PC-3 (cell line): ENCODE measurements around the gene TMEM52B. TPM values are rescaled to one million over a fixed set of nuclear protein-coding genes. Genes with fewer than 3 reads are reported as not detected.
"Not testable (repeated sequence)": the region's sequence is repeated elsewhere in the genome, so short reads cannot be mapped to it uniquely, and the experiment has no call there.

ENCODE experiments used
- ATAC-seq: fragments of 200-7000 bp; cut with Tn5 transposase; 2 replicates; pipeline ENCODE4 v1.9.1; 2020; ENCODE audit warnings: mild to moderate bottlenecking, moderate library complexity
- BruUV-seq: library from RNA; stranded (reverse); fragments of 400-500 nt; replicated peaks from 2 replicates; lab custom pipeline; 2021; lab: Mats Ljungman, UMichigan
- CTCF ChIA-PET: fragments of 300-600 bp; sonication (Branson Sonifier 250); formaldehyde crosslinking; loops from one replicate; lab custom pipeline; 2022; ENCODE audit warnings: antibody characterized with exemption; lab: Charles Lee
- POLR2A ChIA-PET: fragments of 300-600 bp; sonication (Branson Sonifier 250); formaldehyde crosslinking; loops from one replicate; lab custom pipeline; 2022; ENCODE audit warnings: antibody characterized with exemption; ENCODE audit not compliant: unreplicated experiment; lab: Charles Lee
- DNase-seq: peaks from one replicate; pipeline ENCODE4 v3.0.0-alpha.2; 2015
- H2AFZ ChIP-seq: fragments of 300-600 bp; sonication (generic); 2 replicates; pipeline ENCODE4 v1.6.0; 2016; ENCODE audit warnings: antibody characterized with exemption, low read length
- H3F3A ChIP-seq: fragments of 300-600 bp; sonication (generic); one replicate; pipeline ENCODE4 v1.6.0; 2017; ENCODE audit warnings: antibody characterized with exemption, low read length, control low read depth, mild to moderate bottlenecking; ENCODE audit not compliant: unreplicated experiment
- H3K27ac ChIP-seq: fragments of 300-600 bp; sonication (generic); 2 replicates; pipeline ENCODE4 v1.5.1; 2016; ENCODE audit warnings: mild to moderate bottlenecking, low read length
- H3K27me3 ChIP-seq: fragments of 300-600 bp; sonication (generic); 2 replicates; pipeline ENCODE4 v1.6.1; 2016; ENCODE audit warnings: low read length, mixed read lengths
- H3K36me3 ChIP-seq: fragments of 300-600 bp; sonication (generic); 2 replicates; pipeline ENCODE4 v1.6.1; 2016; ENCODE audit warnings: low read depth, mixed run types, low read length, mixed read lengths
- H3K4me1 ChIP-seq: fragments of 300-600 bp; sonication (generic); 2 replicates; pipeline ENCODE4 v1.5.1; 2016; ENCODE audit warnings: low read length; ENCODE audit not compliant: insufficient read depth
- H3K4me2 ChIP-seq: fragments of 300-600 bp; sonication (generic); 2 replicates; pipeline ENCODE4 v1.6.0; 2016; ENCODE audit warnings: low read length
- H3K4me3 ChIP-seq: fragments of 300-600 bp; sonication (generic); 2 replicates; pipeline ENCODE4 v1.5.1; 2016; ENCODE audit warnings: mild to moderate bottlenecking, low read length, mixed read lengths
- H3K79me2 ChIP-seq: fragments of 300-600 bp; sonication (generic); 2 replicates; pipeline ENCODE4 v1.6.1; 2017; ENCODE audit warnings: low read length, mixed read lengths
- H3K9ac ChIP-seq: fragments of 300-600 bp; sonication (generic); 2 replicates; pipeline ENCODE4 v1.6.0; 2016; ENCODE audit warnings: mild to moderate bottlenecking, low read length
- H3K9me2 ChIP-seq: fragments of 300-600 bp; sonication (generic); replicated peaks from 2 replicates; pipeline ENCODE4 v1.6.1; 2016; ENCODE audit warnings: mixed run types, low read length, mixed read lengths
- H3K9me3 ChIP-seq: fragments of 300-600 bp; sonication (generic); 2 replicates; pipeline ENCODE4 v1.6.1; 2016; ENCODE audit warnings: low read length, mixed read lengths
- H4K20me1 ChIP-seq: fragments of 300-600 bp; sonication (generic); 2 replicates; pipeline ENCODE4 v1.6.1; 2016; ENCODE audit warnings: low read length, mixed read lengths
- EZH2 ChIP-seq: fragments of 300-600 bp; sonication (generic); IDR thresholded peaks from one replicate; pipeline ENCODE4 v1.6.1; 2017; ENCODE audit warnings: antibody characterized with exemption, mild to moderate bottlenecking, low read length; ENCODE audit not compliant: unreplicated experiment
- EZH2phosphoT487 ChIP-seq: fragments of 300-600 bp; sonication (generic); IDR thresholded peaks from 2 replicates; pipeline ENCODE4 v1.6.1; 2018; ENCODE audit warnings: mild to moderate bottlenecking, antibody characterized with exemption, low read length, borderline replicate concordance
- intact Hi-C: fragments of 100-400 bp; cut with micrococcal nuclease; formaldehyde crosslinking; loops from 2 replicates; pipeline ENCODE4 v1.9.0; 2023
- total RNA-seq: library from RNA; depleted of rRNA; stranded (reverse); fragments of >200 nt; gene quantifications from 2 replicates; pipeline ENCODE4 v1.2.3, GENCODE V29; 2014
- TF ChIP-seq, protein P1 (sequence below): fragments of 300-600 bp; sonication (generic); conservative IDR thresholded peaks from 2 replicates; pipeline ENCODE4 v1.5.1; 2017; ENCODE audit warnings: antibody characterized with exemption, low read depth, mild to moderate bottlenecking, low read length

Gene TMEM52B
- total RNA-seq, 1 experiment from 2014 or later = not detected

DNA sequence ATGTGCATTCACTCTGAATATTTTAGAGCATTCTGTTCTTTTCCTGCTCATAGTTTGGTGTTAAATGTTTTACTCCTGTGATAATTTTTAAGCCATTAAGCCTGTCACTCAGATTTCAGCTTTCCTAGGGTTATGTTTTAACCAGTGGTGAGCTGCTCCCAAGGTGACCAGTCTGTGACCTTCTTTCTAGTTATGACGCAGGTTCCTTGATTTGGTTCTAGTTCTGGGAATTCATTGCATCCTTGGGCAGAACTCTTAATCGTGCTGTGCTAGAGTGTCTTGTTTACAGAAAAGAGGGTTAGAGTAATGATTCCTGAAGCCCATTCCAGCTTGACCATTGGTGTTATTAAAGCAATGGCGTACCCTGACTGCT lies 36.0 kb downstream of the TMEM52B start:
- peak overlapping the region; percentile 92 for H3K4me3 ChIP-seq
- H3K79me2 ChIP-seq = peaks cover 16% of the 10 kb centered on the region; the same call in 1 of the 2 replicates
- H3K36me3 ChIP-seq = no peaks in the 10 kb centered on the region
- H3F3A ChIP-seq = no peaks in the 10 kb centered on the region
- no peaks in the 10 kb centered on the region for H3K9me3 ChIP-seq
- no peak overlapping the region for H3K9ac ChIP-seq
- no peaks in the 10 kb centered on the region for H3K27me3 ChIP-seq
- intact Hi-C loops = no loop called here
- ChIA-PET POLR2A (no interaction called here), CTCF (no interaction called here)
- TF ChIP-seq, protein P1, sequence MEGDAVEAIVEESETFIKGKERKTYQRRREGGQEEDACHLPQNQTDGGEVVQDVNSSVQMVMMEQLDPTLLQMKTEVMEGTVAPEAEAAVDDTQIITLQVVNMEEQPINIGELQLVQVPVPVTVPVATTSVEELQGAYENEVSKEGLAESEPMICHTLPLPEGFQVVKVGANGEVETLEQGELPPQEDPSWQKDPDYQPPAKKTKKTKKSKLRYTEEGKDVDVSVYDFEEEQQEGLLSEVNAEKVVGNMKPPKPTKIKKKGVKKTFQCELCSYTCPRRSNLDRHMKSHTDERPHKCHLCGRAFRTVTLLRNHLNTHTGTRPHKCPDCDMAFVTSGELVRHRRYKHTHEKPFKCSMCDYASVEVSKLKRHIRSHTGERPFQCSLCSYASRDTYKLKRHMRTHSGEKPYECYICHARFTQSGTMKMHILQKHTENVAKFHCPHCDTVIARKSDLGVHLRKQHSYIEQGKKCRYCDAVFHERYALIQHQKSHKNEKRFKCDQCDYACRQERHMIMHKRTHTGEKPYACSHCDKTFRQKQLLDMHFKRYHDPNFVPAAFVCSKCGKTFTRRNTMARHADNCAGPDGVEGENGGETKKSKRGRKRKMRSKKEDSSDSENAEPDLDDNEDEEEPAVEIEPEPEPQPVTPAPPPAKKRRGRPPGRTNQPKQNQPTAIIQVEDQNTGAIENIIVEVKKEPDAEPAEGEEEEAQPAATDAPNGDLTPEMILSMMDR = no peak
- H3K4me2 ChIP-seq = peak overlapping the region; percentile 92
- ATAC-seq (no peak), DNase-seq (no peak)
- no peaks in the 10 kb centered on the region for H3K9me2 ChIP-seq
- no peak overlapping the region for H3K27ac ChIP-seq
- no peak overlapping the region for H2AFZ ChIP-seq
- BruUV-seq = no TSS peak
- no peaks in the 10 kb centered on the region for H4K20me1 ChIP-seq
- peaks cover 10% of the 10 kb centered on the region; the same call in 1 of the 2 replicates for H3K4me1 ChIP-seq

DNA sequence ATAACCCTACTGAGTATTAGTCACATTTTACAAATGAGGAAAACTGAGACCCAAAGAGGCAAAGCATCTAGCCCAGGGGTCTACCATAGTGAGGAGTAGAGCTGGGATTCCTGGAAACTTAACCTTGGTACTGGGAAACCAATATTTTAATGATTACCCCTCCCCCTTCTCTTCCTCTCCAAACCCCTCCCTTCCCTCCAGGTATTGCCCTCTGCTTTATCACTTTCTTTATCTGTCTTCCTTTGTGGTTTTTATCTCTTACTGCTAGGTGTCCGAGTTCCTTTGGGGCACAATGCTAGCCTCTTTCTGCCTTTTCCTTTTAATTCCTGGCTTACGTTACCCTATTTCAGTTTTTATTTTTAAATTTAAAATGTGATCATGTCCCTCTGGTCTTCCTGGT lies 36.6 kb downstream of the TMEM52B start:
- H3K4me2 ChIP-seq = peak overlapping the region; percentile 92
- H4K20me1 ChIP-seq = no peaks in the 10 kb centered on the region
- no peaks in the 10 kb centered on the region for H3K9me3 ChIP-seq
- BruUV-seq = no TSS peak
- peaks cover 16% of the 10 kb centered on the region; the same call in 1 of the 2 replicates for H3K79me2 ChIP-seq
- no peak overlapping the region for H3K4me3 ChIP-seq
- H3K4me1 ChIP-seq = peaks cover 10% of the 10 kb centered on the region; the same call in 1 of the 2 replicates
- ATAC-seq (no peak), DNase-seq (no peak)
- no peaks in the 10 kb centered on the region for H3K36me3 ChIP-seq
- H3K9me2 ChIP-seq = no peaks in the 10 kb centered on the region
- no peaks in the 10 kb centered on the region for H3F3A ChIP-seq
- ChIA-PET POLR2A (no interaction called here), CTCF (no interaction called here)
- no peak overlapping the region for H2AFZ ChIP-seq
- TF ChIP-seq, protein P1 = no peak
- TF ChIP-seq EZH2phosphoT487 (no peak), EZH2 (no peak)
- H3K27me3 ChIP-seq = no peaks in the 10 kb centered on the region
- intact Hi-C loops = no loop called here
- no peak overlapping the region for H3K9ac ChIP-seq
- no peak overlapping the region for H3K27ac ChIP-seq

DNA sequence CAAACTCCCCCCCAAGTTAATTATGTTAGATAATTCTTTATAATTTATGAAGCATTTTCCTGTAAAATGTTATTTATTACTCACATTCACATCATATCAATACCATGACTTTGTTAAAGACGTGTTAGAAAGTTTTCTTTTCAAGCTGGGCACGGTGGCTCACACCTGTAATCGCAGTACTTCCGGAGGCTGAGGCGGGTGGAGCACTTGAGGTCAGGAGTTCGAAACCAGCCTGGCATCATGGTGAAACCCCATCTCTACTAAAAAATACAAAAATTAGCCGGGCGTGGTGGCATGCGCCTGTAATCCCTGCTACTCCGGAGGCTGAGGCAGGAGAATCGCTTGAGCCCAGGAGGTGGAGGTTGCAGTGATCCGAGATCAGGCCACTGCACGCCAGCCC lies 37.1 kb downstream of the TMEM52B start:
- H4K20me1 ChIP-seq, H3K4me3 ChIP-seq, H3K27me3 ChIP-seq, ATAC-seq, H3K9ac ChIP-seq, H3K27ac ChIP-seq, H3K36me3 ChIP-seq, BruUV-seq, POLR2A ChIA-PET, intact Hi-C loops, H3F3A ChIP-seq, H3K4me2 ChIP-seq, H3K9me3 ChIP-seq, CTCF ChIA-PET, H2AFZ ChIP-seq, DNase-seq, H3K4me1 ChIP-seq, H3K9me2 ChIP-seq: not testable (repeated sequence)
- H3K79me2 ChIP-seq = peaks cover 16% of the 10 kb centered on the region; the same call in 1 of the 2 replicates
